K562 treated with DMSO at 1 percent for 12 hours (cell line): ENCODE measurements around the gene HIGD1B. TPM values are rescaled to one million over a fixed set of nuclear protein-coding genes. Genes with fewer than 3 reads are reported as not detected.

Experiments
- total RNA-seq: library from RNA; unstranded; fragments of 300-600 nt; gene quantifications from 2 replicates; pipeline ENCODE4 v1.2.3, GENCODE V29; 2022; ENCODE audit not compliant: insufficient read depth

The HIGD1B gene
- not detected in 2 replicates for total RNA-seq

GRCh38 chr17:44847586-44847985 lies at the start of gene HIGD1B:
Gene HIGD1B (plus strand): TSS chr17:44847883. CDS start chr17:44848153, 270 bp downstream.

GRCh38 chr17:44829523-44830358 lies 17.9 kb upstream of the HIGD1B start, which contains the start of gene GJC1:
Gene GJC1 (minus strand): TSS chr17:44830287. CDS start chr17:44805817, 24,470 bp downstream.

DNA sequence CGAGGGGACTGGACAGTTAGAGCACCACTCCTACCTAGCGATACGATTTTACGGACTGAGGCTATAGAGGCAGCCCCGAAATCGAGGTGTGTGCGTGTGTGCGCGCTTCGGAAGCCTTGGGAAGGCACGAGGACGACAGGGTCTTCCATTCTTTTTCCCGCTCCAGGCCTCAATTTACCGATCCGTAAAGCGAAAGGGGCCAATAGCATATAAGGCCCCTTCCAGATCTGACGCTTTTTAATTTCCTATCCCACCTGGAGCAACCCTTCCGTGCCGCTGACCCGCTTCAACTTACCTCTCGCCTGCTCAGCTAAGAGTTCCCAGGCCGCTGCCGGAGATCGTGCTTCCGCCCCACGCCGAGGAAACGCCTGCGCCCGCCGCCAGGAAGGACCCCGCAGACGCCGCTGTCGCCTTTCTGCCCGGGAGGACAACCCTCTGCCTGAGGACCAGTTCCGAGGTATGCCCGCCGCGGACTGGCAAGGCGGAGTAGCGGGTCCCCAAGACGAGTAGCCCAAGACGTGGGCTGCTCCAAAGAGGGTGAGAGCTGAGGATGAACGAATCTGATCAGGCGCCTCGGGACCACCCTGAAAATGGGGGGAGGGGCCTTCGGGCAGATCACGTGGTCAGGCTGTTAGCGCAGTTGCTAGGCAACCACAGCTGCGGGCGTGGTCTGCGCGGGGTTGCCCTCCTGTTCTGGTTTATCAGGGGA lies 51.5 kb downstream of the HIGD1B start, which contains the start of gene EFTUD2:
Gene EFTUD2 (minus strand): TSS at position 372 of the 709 bp plus-strand sequence. CDS start 4,924 bp downstream, outside the sequence.

Other genes with a start within 250 kb of the HIGD1B start
- not detected in 2 replicates for gene MEIOC, start 191.4 kb upstream of the HIGD1B start, total RNA-seq
- gene CCDC43, start 158.1 kb upstream of the HIGD1B start, total RNA-seq, result 10.7 and 20.9 TPM in 2 replicates
- gene DBF4B, start 139.2 kb upstream of the HIGD1B start, total RNA-seq, result 10.1 and 25.6 TPM in 2 replicates
- gene ADAM11, start 88.9 kb upstream of the HIGD1B start, total RNA-seq, result 1.5 TPM in 1 of 2 replicates, not detected in the other
- 0.36 TPM in 1 of 2 replicates, not detected in the other for gene GJC1, start 17.6 kb upstream of the HIGD1B start, total RNA-seq
- 54.1 and 93.8 TPM in 2 replicates for gene EFTUD2, start 51.6 kb downstream of the HIGD1B start, total RNA-seq
- 2.4 and 3.9 TPM in 2 replicates for gene GFAP, start 67.6 kb downstream of the HIGD1B start, total RNA-seq
- gene KIF18B, start 99.9 kb downstream of the HIGD1B start, total RNA-seq, result 9.7 and 24.0 TPM in 2 replicates
- 1.3 and 1.7 TPM in 2 replicates for gene C1QL1, start 120.4 kb downstream of the HIGD1B start, total RNA-seq
- gene DCAKD, start 203.7 kb downstream of the HIGD1B start, total RNA-seq, result 34.3 and 53.4 TPM in 2 replicates
- 101 and 125 TPM in 2 replicates for gene NMT1, start 213.4 kb downstream of the HIGD1B start, total RNA-seq